SK-N-SH (cell line): ENCODE measurements around the gene SPATS1. TPM values are rescaled to one million over a fixed set of nuclear protein-coding genes. Genes with fewer than 3 reads are reported as not detected.

Experiments
- CTCF ChIA-PET: fragments of 300-600, 350-600 bp; formaldehyde crosslinking; extraction: SDS; loops from one replicate; lab custom pipeline; 2021; lab: Yijun Ruan, JAX
- POLR2A ChIA-PET: fragments of 350-600 bp; sonication (Branson Sonifier 250); formaldehyde crosslinking; extraction: SDS; loops from one replicate; lab custom pipeline; 2020; ENCODE audit warnings: antibody characterized with exemption, inconsistent platforms; lab: Yijun Ruan, JAX
- DNase-seq: peaks from one replicate; pipeline ENCODE4 v3.0.0; 2012
- H2AFZ ChIP-seq: fragments of 200-600 bp; sonication (generic); 2 replicates; pipeline ENCODE4 v1.8.1; 2016; ENCODE audit warnings: antibody characterized with exemption, mild to moderate bottlenecking, low read depth
- H3F3A ChIP-seq: fragments of 200-600 bp; sonication (generic); replicated peaks from 2 replicates; pipeline ENCODE3; 2016; ENCODE audit warnings: antibody characterized with exemption, mild to moderate bottlenecking; ENCODE audit not compliant: insufficient read depth
- H3K27ac ChIP-seq, 2 experiments: fragments of 200-500 bp in 1 of 2; fragments of 200-600 bp in 1 of 2; sonication (Bioruptor generic) in 1 of 2; sonication (generic), shearing (Covaris generic) in 1 of 2; 2 replicates each; pipeline versions ENCODE4 v1.5.1 to v1.6.1; 2014 to 2016; ENCODE audit warnings: low read depth in 2 of 2, inconsistent platforms in 1 of 2, low read length in 1 of 2, mild to moderate bottlenecking in 1 of 2, mixed read lengths in 1 of 2
- H3K27me3 ChIP-seq: fragments of 200-600 bp; sonication (generic), shearing (Covaris generic); 2 replicates; pipeline ENCODE4 v1.6.1; 2016; ENCODE audit warnings: mixed run types; ENCODE audit not compliant: insufficient read depth
- H3K36me3 ChIP-seq, 2 experiments: fragments of 200-500 bp in 1 of 2; fragments of 200-600 bp in 1 of 2; sonication (Bioruptor generic) in 1 of 2; sonication (generic) in 1 of 2; replicated peaks in 1 of 2; 2 replicates each; pipeline versions ENCODE3 to v1.5.1; 2014 to 2016; ENCODE audit warnings: low read length in 1 of 2, mild to moderate bottlenecking in 1 of 2; ENCODE audit not compliant: insufficient read depth in 2 of 2, control insufficient read depth in 1 of 2
- H3K4me1 ChIP-seq, 2 experiments: fragments of 200-500 bp in 1 of 2; fragments of 200-600 bp in 1 of 2; sonication (Bioruptor generic) in 1 of 2; sonication (generic), shearing (Covaris generic) in 1 of 2; 2 replicates each; pipeline versions ENCODE4 v1.5.1 to v1.6.1; 2014 to 2016; ENCODE audit warnings: low read depth in 1 of 2, low read length in 1 of 2, mixed run types in 1 of 2; ENCODE audit not compliant: insufficient read depth in 2 of 2, control insufficient read depth in 1 of 2
- H3K4me2 ChIP-seq: fragments of 200-600 bp; sonication (generic), shearing (Covaris generic); 2 replicates; pipeline ENCODE4 v1.6.1; 2017; ENCODE audit warnings: mixed run types
- H3K4me3 ChIP-seq, 2 experiments: fragments of 200-500 bp in 1 of 2; fragments of 200-600 bp in 1 of 2; sonication (Bioruptor generic) in 1 of 2; sonication (generic), shearing (Covaris generic) in 1 of 2; 2 replicates each; pipeline versions ENCODE4 v1.5.1 to v1.8.1; 2014 to 2016; ENCODE audit warnings: low read depth in 2 of 2, inconsistent platforms in 1 of 2, low read length in 1 of 2, mild to moderate bottlenecking in 1 of 2, mixed read lengths in 1 of 2, moderate library complexity in 1 of 2
- H3K79me2 ChIP-seq: fragments of 200-600 bp; sonication (generic); 2 replicates; pipeline ENCODE4 v1.8.1; 2017; ENCODE audit warnings: mild to moderate bottlenecking; ENCODE audit not compliant: insufficient read depth
- H3K9ac ChIP-seq: fragments of 200-600 bp; sonication (generic); 2 replicates; pipeline ENCODE4 v1.6.1; 2017; ENCODE audit warnings: mixed run types
- H3K9me2 ChIP-seq: fragments of 200-600 bp; sonication (generic); 2 replicates; pipeline ENCODE4 v1.6.1; 2017; ENCODE audit warnings: mixed run types
- H3K9me3 ChIP-seq: fragments of 200-600 bp; sonication (generic); 2 replicates; pipeline ENCODE4 v1.6.1; 2017; ENCODE audit warnings: mixed run types, mild to moderate bottlenecking, moderate library complexity
- H4K20me1 ChIP-seq: fragments of 200-600 bp; sonication (generic); 2 replicates; pipeline ENCODE4 v1.6.1; 2017; ENCODE audit warnings: mild to moderate bottlenecking, mixed run types; ENCODE audit not compliant: insufficient read depth
- CHD2 ChIP-seq: fragments of 150-350 bp; IDR thresholded peaks from 2 replicates; pipeline ENCODE4 v1.6.1; 2018; ENCODE audit warnings: low read length; ENCODE audit not compliant: partially characterized antibody
- ELF1 ChIP-seq: IDR thresholded peaks from 2 replicates; pipeline ENCODE4 v1.4.0; 2012
- EP300 ChIP-seq, 2 experiments: IDR thresholded peaks; 2 replicates each; pipeline versions ENCODE4 v1.4.0 to v1.6.1; 2012; ENCODE audit warnings: borderline replicate concordance in 1 of 2, low read depth in 1 of 2, low read length in 1 of 2
- EZH2phosphoT487 ChIP-seq: fragments of 200-600 bp; sonication (generic); IDR thresholded peaks from 2 replicates; pipeline ENCODE4 v1.6.1; 2017; ENCODE audit warnings: low read depth, mixed run types, mild to moderate bottlenecking, antibody characterized with exemption, moderate library complexity, borderline replicate concordance
- FOXJ3 ChIP-seq: sonication (generic); formaldehyde crosslinking; IDR thresholded peaks from 2 replicates; pipeline ENCODE4 v1.5.1; 2020; ENCODE audit warnings: mild to moderate bottlenecking, missing genetic modification reagents
- GATA2 ChIP-seq: sonication (generic); formaldehyde crosslinking; IDR thresholded peaks from 2 replicates; pipeline ENCODE4 v1.5.0; 2020; ENCODE audit warnings: mild to moderate bottlenecking, missing genetic modification reagents
- JUND ChIP-seq: IDR thresholded peaks from 2 replicates; pipeline ENCODE4 v1.4.0; 2012
- MEF2A ChIP-seq: IDR thresholded peaks from 2 replicates; pipeline ENCODE4 v1.4.0; 2012; ENCODE audit warnings: low read depth, borderline replicate concordance
- NRF1 ChIP-seq: IDR thresholded peaks from 2 replicates; pipeline ENCODE4 v1.6.1; 2012; ENCODE audit warnings: low read depth, mild to moderate bottlenecking, low read length
- RAD21 ChIP-seq: IDR thresholded peaks from 2 replicates; pipeline ENCODE4 v1.6.1; 2012; ENCODE audit warnings: mild to moderate bottlenecking, low read length
- RFX5 ChIP-seq: IDR thresholded peaks from 2 replicates; pipeline ENCODE4 v1.6.1; 2012; ENCODE audit warnings: mild to moderate bottlenecking, improper control_type of control experiment, low read length
- SIN3A ChIP-seq: IDR thresholded peaks from 2 replicates; pipeline ENCODE4 v1.6.1; 2012; ENCODE audit warnings: low read depth, mild to moderate bottlenecking, low read length, moderate library complexity, borderline replicate concordance
- SMC3 ChIP-seq: IDR thresholded peaks from 2 replicates; pipeline ENCODE4 v1.6.1; 2012; ENCODE audit warnings: low read depth, low read length, improper control_type of control experiment
- TAF1 ChIP-seq: IDR thresholded peaks from 2 replicates; pipeline ENCODE4 v1.6.1; 2012; ENCODE audit warnings: low read depth, mild to moderate bottlenecking, low read length, moderate library complexity, borderline replicate concordance
- WGBS: methylation state at CpG from one replicate; pipeline ENCODE4 v1.1.6; 2017; ENCODE audit warnings: low lambda C conversion rate; 5-methylcytosine and 5-hydroxymethylcytosine counted together
- polyA plus RNA-seq, 3 experiments: library from polyadenylated mRNA; depleted of rRNA; stranded (reverse); fragments of >200 nt; gene quantifications; 2 replicates each; pipeline ENCODE4 v1.2.3, GENCODE V29; 2012
- TF ChIP-seq, protein P1 (sequence below): IDR thresholded peaks from 2 replicates; pipeline ENCODE4 v1.4.0; 2012; ENCODE audit warnings: low read depth, borderline replicate concordance
- TF ChIP-seq, protein P2 (sequence below): fragments of 200-600 bp; sonication (generic); IDR thresholded peaks from 2 replicates; pipeline ENCODE4 v1.6.1; 2017; ENCODE audit warnings: antibody characterized with exemption, mild to moderate bottlenecking, moderate library complexity
- TF ChIP-seq, protein P3 (sequence below): IDR thresholded peaks from 2 replicates; pipeline ENCODE4 v1.6.1; 2012; ENCODE audit warnings: mild to moderate bottlenecking, low read depth, low read length, moderate library complexity
- TF ChIP-seq, protein P4 (sequence below): fragments of 150-350 bp; IDR thresholded peaks from 2 replicates; pipeline ENCODE4 v1.6.1; 2016; ENCODE audit warnings: mild to moderate bottlenecking, low read depth, low read length

The SPATS1 gene
- polyA plus RNA-seq, 1 of the 3 experiments (the other 2 are of a cell fraction) = not detected

DNA sequence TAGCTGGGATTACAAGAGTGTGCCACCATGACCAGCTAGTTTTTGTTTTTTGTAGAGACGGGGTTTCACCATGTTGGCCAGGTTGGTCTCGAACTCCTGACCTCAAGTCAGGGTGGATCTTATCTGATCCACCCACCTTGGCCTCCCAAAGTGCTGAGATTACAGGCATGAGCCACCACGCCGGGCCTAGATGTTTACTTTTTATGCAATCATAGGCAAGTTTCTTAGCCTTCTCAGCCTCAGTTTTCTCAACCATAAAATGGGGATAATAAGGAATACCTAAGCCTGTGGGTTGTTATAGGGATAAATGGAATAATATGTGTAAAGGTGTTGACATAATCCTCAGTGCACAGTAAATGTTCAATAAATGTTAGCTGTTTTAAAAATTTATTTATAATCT is 9.8 kb downstream of the SPATS1 start (continued):
- TF ChIP-seq, protein P1, sequence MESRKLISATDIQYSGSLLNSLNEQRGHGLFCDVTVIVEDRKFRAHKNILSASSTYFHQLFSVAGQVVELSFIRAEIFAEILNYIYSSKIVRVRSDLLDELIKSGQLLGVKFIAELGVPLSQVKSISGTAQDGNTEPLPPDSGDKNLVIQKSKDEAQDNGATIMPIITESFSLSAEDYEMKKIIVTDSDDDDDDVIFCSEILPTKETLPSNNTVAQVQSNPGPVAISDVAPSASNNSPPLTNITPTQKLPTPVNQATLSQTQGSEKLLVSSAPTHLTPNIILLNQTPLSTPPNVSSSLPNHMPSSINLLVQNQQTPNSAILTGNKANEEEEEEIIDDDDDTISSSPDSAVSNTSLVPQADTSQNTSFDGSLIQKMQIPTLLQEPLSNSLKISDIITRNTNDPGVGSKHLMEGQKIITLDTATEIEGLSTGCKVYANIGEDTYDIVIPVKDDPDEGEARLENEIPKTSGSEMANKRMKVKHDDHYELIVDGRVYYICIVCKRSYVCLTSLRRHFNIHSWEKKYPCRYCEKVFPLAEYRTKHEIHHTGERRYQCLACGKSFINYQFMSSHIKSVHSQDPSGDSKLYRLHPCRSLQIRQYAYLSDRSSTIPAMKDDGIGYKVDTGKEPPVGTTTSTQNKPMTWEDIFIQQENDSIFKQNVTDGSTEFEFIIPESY = no peak
- TF ChIP-seq, protein P2, sequence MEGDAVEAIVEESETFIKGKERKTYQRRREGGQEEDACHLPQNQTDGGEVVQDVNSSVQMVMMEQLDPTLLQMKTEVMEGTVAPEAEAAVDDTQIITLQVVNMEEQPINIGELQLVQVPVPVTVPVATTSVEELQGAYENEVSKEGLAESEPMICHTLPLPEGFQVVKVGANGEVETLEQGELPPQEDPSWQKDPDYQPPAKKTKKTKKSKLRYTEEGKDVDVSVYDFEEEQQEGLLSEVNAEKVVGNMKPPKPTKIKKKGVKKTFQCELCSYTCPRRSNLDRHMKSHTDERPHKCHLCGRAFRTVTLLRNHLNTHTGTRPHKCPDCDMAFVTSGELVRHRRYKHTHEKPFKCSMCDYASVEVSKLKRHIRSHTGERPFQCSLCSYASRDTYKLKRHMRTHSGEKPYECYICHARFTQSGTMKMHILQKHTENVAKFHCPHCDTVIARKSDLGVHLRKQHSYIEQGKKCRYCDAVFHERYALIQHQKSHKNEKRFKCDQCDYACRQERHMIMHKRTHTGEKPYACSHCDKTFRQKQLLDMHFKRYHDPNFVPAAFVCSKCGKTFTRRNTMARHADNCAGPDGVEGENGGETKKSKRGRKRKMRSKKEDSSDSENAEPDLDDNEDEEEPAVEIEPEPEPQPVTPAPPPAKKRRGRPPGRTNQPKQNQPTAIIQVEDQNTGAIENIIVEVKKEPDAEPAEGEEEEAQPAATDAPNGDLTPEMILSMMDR = no peak
- no peak for TF ChIP-seq MEF2A
- TF ChIP-seq SIN3A = no peak

DNA sequence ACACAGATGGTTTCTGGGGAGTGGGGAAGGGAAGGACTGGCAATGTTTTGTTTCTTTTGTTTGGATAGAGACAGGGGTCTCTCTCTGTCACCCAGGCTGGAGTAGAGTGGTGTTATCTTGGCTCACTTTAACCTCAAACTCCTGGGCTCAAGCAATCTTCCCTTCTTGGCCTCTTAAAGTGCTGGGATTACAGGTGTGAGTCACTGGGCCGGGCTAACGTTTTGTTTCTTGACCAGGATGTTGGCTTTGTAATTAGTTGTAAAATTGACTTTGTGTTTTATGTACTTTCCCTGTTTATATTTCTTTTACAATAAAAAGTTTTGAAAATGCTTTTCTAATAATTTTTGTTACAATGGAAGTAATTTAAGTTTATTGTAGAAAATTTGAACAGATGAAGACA is 10.9 kb downstream of the SPATS1 start:
- Histone ChIP-seq H4K20me1 (no peaks in the 10 kb centered on the region), H3K4me3 (no peak overlapping the region), H3K27ac (no peak overlapping the region), H2AFZ (no peak overlapping the region), H3K36me3 (no peaks in the 10 kb centered on the region), H3K9me3 (no peaks in the 10 kb centered on the region), H3K4me1 (no peaks in the 10 kb centered on the region), H3K9me2 (no peaks in the 10 kb centered on the region), H3K79me2 (no peaks in the 10 kb centered on the region), H3K27me3 (peaks cover 12% of the 10 kb centered on the region; the same call in 1 of the 2 replicates), H3F3A (peaks cover 3% of the 10 kb centered on the region), H3K9ac (no peak overlapping the region), H3K4me2 (no peak overlapping the region)
- DNase-seq = no peak
- TF ChIP-seq RFX5 = no peak
- TF ChIP-seq SMC3 = no peak
- no peak for TF ChIP-seq GATA2 (CRISPR knock-in tag)
- no peak for TF ChIP-seq EZH2phosphoT487
- no peak for TF ChIP-seq TAF1
- no peak for TF ChIP-seq NRF1
- TF ChIP-seq, protein P3, sequence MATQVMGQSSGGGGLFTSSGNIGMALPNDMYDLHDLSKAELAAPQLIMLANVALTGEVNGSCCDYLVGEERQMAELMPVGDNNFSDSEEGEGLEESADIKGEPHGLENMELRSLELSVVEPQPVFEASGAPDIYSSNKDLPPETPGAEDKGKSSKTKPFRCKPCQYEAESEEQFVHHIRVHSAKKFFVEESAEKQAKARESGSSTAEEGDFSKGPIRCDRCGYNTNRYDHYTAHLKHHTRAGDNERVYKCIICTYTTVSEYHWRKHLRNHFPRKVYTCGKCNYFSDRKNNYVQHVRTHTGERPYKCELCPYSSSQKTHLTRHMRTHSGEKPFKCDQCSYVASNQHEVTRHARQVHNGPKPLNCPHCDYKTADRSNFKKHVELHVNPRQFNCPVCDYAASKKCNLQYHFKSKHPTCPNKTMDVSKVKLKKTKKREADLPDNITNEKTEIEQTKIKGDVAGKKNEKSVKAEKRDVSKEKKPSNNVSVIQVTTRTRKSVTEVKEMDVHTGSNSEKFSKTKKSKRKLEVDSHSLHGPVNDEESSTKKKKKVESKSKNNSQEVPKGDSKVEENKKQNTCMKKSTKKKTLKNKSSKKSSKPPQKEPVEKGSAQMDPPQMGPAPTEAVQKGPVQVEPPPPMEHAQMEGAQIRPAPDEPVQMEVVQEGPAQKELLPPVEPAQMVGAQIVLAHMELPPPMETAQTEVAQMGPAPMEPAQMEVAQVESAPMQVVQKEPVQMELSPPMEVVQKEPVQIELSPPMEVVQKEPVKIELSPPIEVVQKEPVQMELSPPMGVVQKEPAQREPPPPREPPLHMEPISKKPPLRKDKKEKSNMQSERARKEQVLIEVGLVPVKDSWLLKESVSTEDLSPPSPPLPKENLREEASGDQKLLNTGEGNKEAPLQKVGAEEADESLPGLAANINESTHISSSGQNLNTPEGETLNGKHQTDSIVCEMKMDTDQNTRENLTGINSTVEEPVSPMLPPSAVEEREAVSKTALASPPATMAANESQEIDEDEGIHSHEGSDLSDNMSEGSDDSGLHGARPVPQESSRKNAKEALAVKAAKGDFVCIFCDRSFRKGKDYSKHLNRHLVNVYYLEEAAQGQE = no peak
- no peak for TF ChIP-seq ELF1
- TF ChIP-seq FOXJ3 (CRISPR knock-in tag) = no peak
- no peak for TF ChIP-seq RAD21
- no peak for TF ChIP-seq EP300 (IDR thresholded peaks at IDR 0.05; ENCODE audit: borderline replicate concordance in 1 of 2, low read depth in 1 of 2, low read length in 1 of 2)
- TF ChIP-seq SIN3A = no peak
- no peak for TF ChIP-seq CHD2
- TF ChIP-seq, protein P4, sequence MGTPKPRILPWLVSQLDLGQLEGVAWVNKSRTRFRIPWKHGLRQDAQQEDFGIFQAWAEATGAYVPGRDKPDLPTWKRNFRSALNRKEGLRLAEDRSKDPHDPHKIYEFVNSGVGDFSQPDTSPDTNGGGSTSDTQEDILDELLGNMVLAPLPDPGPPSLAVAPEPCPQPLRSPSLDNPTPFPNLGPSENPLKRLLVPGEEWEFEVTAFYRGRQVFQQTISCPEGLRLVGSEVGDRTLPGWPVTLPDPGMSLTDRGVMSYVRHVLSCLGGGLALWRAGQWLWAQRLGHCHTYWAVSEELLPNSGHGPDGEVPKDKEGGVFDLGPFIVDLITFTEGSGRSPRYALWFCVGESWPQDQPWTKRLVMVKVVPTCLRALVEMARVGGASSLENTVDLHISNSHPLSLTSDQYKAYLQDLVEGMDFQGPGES = no peak
- TF ChIP-seq JUND = no peak
- 40% methylated on average over 2 of the region's 2 CpGs for WGBS
- CTCF ChIA-PET = interaction anchor here (1.0 kb wide), 1 partner anchor 10 kb away, joined by 7 read pairs; the partner anchor contains the start of gene SPATS1
- POLR2A ChIA-PET = no interaction called here
